ENCODE results near the gene USP16.
A peak's percentile ranks its signal among the peaks of the same experiment; 100 is the strongest.

The USP16 gene

GRCh38 chr21:29056538-29057050 is 32.1 kb downstream of the USP16 start:
- TF ChIP-seq CTCF (IDR thresholded peaks at IDR 0.05; ENCODE audit: insufficient read depth, low read length, poor library complexity, severe bottlenecking) = no peak

GRCh38 chr21:29064850-29065481 is 40.5 kb downstream of the USP16 start:
- peaks cover 11% of the 10 kb centered on the region for H3K36me3 ChIP-seq (ENCODE audit: control insufficient read depth, insufficient read depth, low read length)
- DNase-seq (ENCODE audit: extremely low read depth, insufficient read length) = peak; percentile 37
- H3K27me3 ChIP-seq (replicated peaks; ENCODE audit: control insufficient read depth, insufficient read depth, low read length) = no peaks in the 10 kb centered on the region
- TF ChIP-seq CTCF (IDR thresholded peaks at IDR 0.05; ENCODE audit: insufficient read depth, low read length, poor library complexity, severe bottlenecking) = no peak
- H3K4me3 ChIP-seq (replicated peaks; ENCODE audit: low read depth, low read length) = no peak overlapping the region

More at GRCh38 chr21:29056538-29057050, 32.1 kb downstream of the USP16 start:
- Histone ChIP-seq H3K36me3 (ENCODE audit: control insufficient read depth, insufficient read depth, low read length) (peaks cover 7% of the 10 kb centered on the region), H3K27me3 (replicated peaks; ENCODE audit: control insufficient read depth, insufficient read depth, low read length) (no peaks in the 10 kb centered on the region), H3K4me3 (replicated peaks; ENCODE audit: low read depth, low read length) (no peak overlapping the region)
- DNase-seq (ENCODE audit: extremely low read depth, insufficient read length) = no peak

GRCh38 chr21:29072873-29073221 is 48.4 kb downstream of the USP16 start:
- no peak for DNase-seq (ENCODE audit: extremely low read depth, insufficient read length)
- H3K36me3 ChIP-seq (ENCODE audit: control insufficient read depth, insufficient read depth, low read length) = no peaks in the 10 kb centered on the region; the same call in 1 of the 2 replicates
- H3K4me3 ChIP-seq (replicated peaks; ENCODE audit: low read depth, low read length) = peak overlapping the region; percentile 98
- no peak for TF ChIP-seq CTCF (IDR thresholded peaks at IDR 0.05; ENCODE audit: insufficient read depth, low read length, poor library complexity, severe bottlenecking)
- no peaks in the 10 kb centered on the region for H3K27me3 ChIP-seq (replicated peaks; ENCODE audit: control insufficient read depth, insufficient read depth, low read length)

GRCh38 chr21:29073222-29074006 is 48.9 kb downstream of the USP16 start, which contains the start of gene CCT8:
CCT8 (minus strand) TSS chr21:29073648; CDS start chr21:29073590, 58 bp downstream.
- no peak for TF ChIP-seq CTCF (IDR thresholded peaks at IDR 0.05; ENCODE audit: insufficient read depth, low read length, poor library complexity, severe bottlenecking)
- peak; percentile 98 for DNase-seq (ENCODE audit: extremely low read depth, insufficient read length)
- H3K36me3 ChIP-seq (ENCODE audit: control insufficient read depth, insufficient read depth, low read length) = no peaks in the 10 kb centered on the region; the same call in 1 of the 2 replicates
- H3K4me3 ChIP-seq (replicated peaks; ENCODE audit: low read depth, low read length) = peak within 1 kb of the TSS; percentile 98
- no peaks in the 10 kb centered on the region for H3K27me3 ChIP-seq (replicated peaks; ENCODE audit: control insufficient read depth, insufficient read depth, low read length)

GRCh38 chr21:29074007-29074376 is 49.5 kb downstream of the USP16 start:
- Histone ChIP-seq H3K4me3 (replicated peaks; ENCODE audit: low read depth, low read length) (peak overlapping the region; percentile 80), H3K36me3 (ENCODE audit: control insufficient read depth, insufficient read depth, low read length) (no peaks in the 10 kb centered on the region; the same call in 1 of the 2 replicates), H3K27me3 (replicated peaks; ENCODE audit: control insufficient read depth, insufficient read depth, low read length) (no peaks in the 10 kb centered on the region)
- no peak for TF ChIP-seq CTCF (IDR thresholded peaks at IDR 0.05; ENCODE audit: insufficient read depth, low read length, poor library complexity, severe bottlenecking)
- DNase-seq (ENCODE audit: extremely low read depth, insufficient read length) = no peak

Measured in GM06990 (cell line).